GM12878 (cell line): Measurements from ENCODE around the gene STARD3. TPM values are rescaled to one million over a fixed set of nuclear protein-coding genes. Genes with fewer than 3 reads are reported as not detected.

Source experiments
- ATAC-seq: fragments of 200-7000 bp; cut with Tn5 transposase; 3 replicates; pipeline ENCODE4 v1.9.1; 2020; ENCODE audit warnings: mild to moderate bottlenecking, moderate library complexity
- BruUV-seq: library from RNA; stranded (reverse); fragments of 400-500 nt; replicated peaks from 2 replicates; lab custom pipeline; 2021; lab: Mats Ljungman, UMichigan
- CTCF ChIA-PET: fragments of 300-600 bp; sonication (Branson Sonifier 250); formaldehyde crosslinking; extraction: SDS; loops from one replicate; lab custom pipeline; 2021; ENCODE audit warnings: inconsistent platforms; lab: Yijun Ruan, JAX
- POLR2A ChIA-PET: fragments of 350-600 bp; formaldehyde crosslinking; extraction: SDS; loops from one replicate; lab custom pipeline; 2021; ENCODE audit warnings: inconsistent platforms; lab: Charles Lee
- RAD21 ChIA-PET: fragments of 300-600 bp; sonication (Branson Sonifier 250); formaldehyde crosslinking; loops from one replicate; lab custom pipeline; 2023; ENCODE audit warnings: antibody characterized with exemption; ENCODE audit not compliant: unreplicated experiment; lab: Charles Lee
- SMC1A ChIA-PET: fragments of 300-600 bp; sonication (Branson Sonifier 250); formaldehyde crosslinking; loops from one replicate; lab custom pipeline; 2023; ENCODE audit not compliant: unreplicated experiment, uncharacterized antibody; lab: Charles Lee
- DNase-seq: peaks from one replicate; pipeline ENCODE4 v3.0.0-alpha.2; 2011; ENCODE audit warnings: low read depth, low spot score
- FAIRE-seq: peaks from 3 replicates; lab custom pipeline; 2011; peaks lifted over from hg19 to GRCh38; lab: Jason Lieb, UNC
- H2AFZ ChIP-seq: 2 replicates; pipeline ENCODE4 v1.6.0; 2011; ENCODE audit warnings: low read depth, low read length, control low read depth; ENCODE audit not compliant: control insufficient read depth
- H3K27ac ChIP-seq: 2 replicates; pipeline ENCODE4 v1.5.1; 2011; ENCODE audit warnings: control low read depth; ENCODE audit not compliant: control insufficient read depth, insufficient read depth
- H3K27me3 ChIP-seq, 2 experiments: replicated peaks in 1 of 2; 2 replicates each; pipeline versions ENCODE4 v1.6.0 to v1.6.1; 2011; ENCODE audit warnings: low read length in 1 of 2; ENCODE audit not compliant: control insufficient read depth in 2 of 2, insufficient read depth in 2 of 2
- H3K36me3 ChIP-seq, 2 experiments: 2 replicates each; pipeline ENCODE4 v1.5.1; 2011; ENCODE audit warnings: low read length in 1 of 2; ENCODE audit not compliant: control insufficient read depth in 2 of 2, insufficient read depth in 2 of 2
- H3K4me1 ChIP-seq: 2 replicates; pipeline ENCODE4 v1.6.1; 2011; ENCODE audit warnings: mild to moderate bottlenecking, low read length, moderate library complexity, mixed read lengths; ENCODE audit not compliant: control insufficient read depth, insufficient read depth
- H3K4me2 ChIP-seq: 2 replicates; pipeline ENCODE4 v1.6.0; 2011; ENCODE audit warnings: control low read depth; ENCODE audit not compliant: control insufficient read depth, insufficient read depth
- H3K4me3 ChIP-seq: fragments of 200-600 bp; sonication (generic); 2 replicates; pipeline ENCODE4 v1.5.1; 2016
- H3K79me2 ChIP-seq: 2 replicates; pipeline ENCODE4 v1.6.0; 2011; ENCODE audit warnings: low read length; ENCODE audit not compliant: control insufficient read depth, insufficient read depth
- H3K9ac ChIP-seq: 2 replicates; pipeline ENCODE4 v1.8.0; 2011; ENCODE audit warnings: low read length, control low read depth, mixed read lengths; ENCODE audit not compliant: control insufficient read depth, insufficient read depth
- H3K9me3 ChIP-seq: replicated peaks from 3 replicates; pipeline ENCODE4 v1.5.1; 2011; ENCODE audit warnings: mild to moderate bottlenecking, low read length; ENCODE audit not compliant: control insufficient read depth, insufficient read depth
- H4K20me1 ChIP-seq: 2 replicates; pipeline ENCODE4 v1.6.0; 2011; ENCODE audit not compliant: control insufficient read depth, insufficient read depth
- ATF7 ChIP-seq: fragments of 450-650 bp; IDR thresholded peaks from 2 replicates; pipeline ENCODE4 v1.6.1; 2016; ENCODE audit warnings: low read depth, mild to moderate bottlenecking
- BACH1 ChIP-seq: fragments of 450-650 bp; IDR thresholded peaks from 2 replicates; pipeline ENCODE4 v1.6.1; 2017; ENCODE audit warnings: mild to moderate bottlenecking, borderline replicate concordance
- BHLHE40 ChIP-seq, 2 experiments: fragments of 450-650 bp in 1 of 2; IDR thresholded peaks; 2 replicates each; pipeline ENCODE4 v1.6.1; 2011 to 2017; ENCODE audit warnings: low read depth in 2 of 2, borderline replicate concordance in 1 of 2, improper control_type of control experiment in 1 of 2, low read length in 1 of 2, mild to moderate bottlenecking in 1 of 2
- EGR1 ChIP-seq, 2 experiments: IDR thresholded peaks; 1 replicate in 1 of 2; 2 replicates in 1 of 2; pipeline ENCODE4 v1.6.1; 2011 to 2012; ENCODE audit warnings: low read depth in 2 of 2, low read length in 2 of 2, borderline replicate concordance in 1 of 2, mild to moderate bottlenecking in 1 of 2, moderate library complexity in 1 of 2
- IKZF2 ChIP-seq, 2 experiments: fragments of 450-650 bp; IDR thresholded peaks; 2 replicates each; pipeline ENCODE4 v1.6.1; 2017; ENCODE audit warnings: mild to moderate bottlenecking in 2 of 2, moderate library complexity in 2 of 2
- NBN ChIP-seq: fragments of 450-650 bp; IDR thresholded peaks from 2 replicates; pipeline ENCODE4 v1.6.1; 2016
- SMARCA5 ChIP-seq: fragments of 450-650 bp; IDR thresholded peaks from 2 replicates; pipeline ENCODE4 v1.6.1; 2017; ENCODE audit warnings: mild to moderate bottlenecking
- ZNF207 ChIP-seq: fragments of 450-650 bp; IDR thresholded peaks from 2 replicates; pipeline ENCODE4 v1.6.1; 2014; ENCODE audit warnings: antibody characterized with exemption, mild to moderate bottlenecking, borderline replicate concordance
- WGBS: methylation state at CpG from one replicate; pipeline ENCODE4 v1.1.6; 2016; ENCODE audit warnings: low lambda C conversion rate; ENCODE audit not compliant: insufficient replicate concordance, insufficient coverage; ENCODE audit errors: missing lambda C conversion rate; 5-methylcytosine and 5-hydroxymethylcytosine counted together
- in situ Hi-C: fragments of 300-500 bp; cut with MboI; formaldehyde crosslinking; loops from 9 replicates; pipeline ENCODE4 v1.14.3; 2018; ENCODE audit warnings: mixed read lengths
- intact Hi-C: fragments of 100-400 bp; cut with micrococcal nuclease; formaldehyde crosslinking; loops from one replicate; pipeline ENCODE4 v1.14.2; 2022; ENCODE audit not compliant: unreplicated experiment
- polyA plus RNA-seq, 11 experiments: library from polyadenylated mRNA; depleted of rRNA in 4 of 11; unstranded in 6 of 11; stranded (reverse) in 5 of 11; fragments of >200 nt; fragmentation: Nextera tagmentation in 4 of 11; fragmentation: Illumina TruSeq in 1 of 11; extraction: Ambion mirVana in 4 of 11; extraction: Trizol in 1 of 11; gene quantifications; 1 replicate in 1 of 11; 2 replicates in 10 of 11; pipeline versions ENCODE4 v1.2.1 to v1.2.3, GENCODE V29; 2011 to 2016; ENCODE audit warnings: inconsistent platforms in 2 of 11, missing spikeins in 2 of 11, low read depth in 1 of 11
- total RNA-seq, 4 experiments: library from RNA; depleted of rRNA in 3 of 4; stranded (reverse); fragments of >200 nt in 3 of 4; fragmentation: Illumina TruSeq in 1 of 4; extraction: Trizol in 1 of 4; gene quantifications; 2 replicates each; pipeline versions ENCODE4 v1.2.1 to v1.2.3, GENCODE V29; 2013 to 2021
- TF ChIP-seq, protein P1 (sequence below): IDR thresholded peaks from 2 replicates; pipeline ENCODE4 v1.6.1; 2012; ENCODE audit warnings: low read depth, low read length, improper control_type of control experiment
- TF ChIP-seq, protein P2 (sequence below): fragments of 450-650 bp; conservative IDR thresholded peaks from 2 replicates; pipeline ENCODE4 v1.6.1; 2017; ENCODE audit warnings: mild to moderate bottlenecking, moderate library complexity
- TF ChIP-seq, protein P3 (sequence below): IDR thresholded peaks from 2 replicates; pipeline ENCODE4 v1.6.1; 2012; ENCODE audit warnings: low read depth, low read length, improper control_type of control experiment
- TF ChIP-seq, protein P4 (sequence below): fragments of 150-350 bp; IDR thresholded peaks from 2 replicates; pipeline ENCODE4 v1.6.1; 2014; ENCODE audit warnings: mild to moderate bottlenecking, low read depth, low read length

STARD3 gene
- total and polyA plus RNA-seq, 10 of the 15 experiments (the other 5 are each of a cell fraction or from before 2014, with no cell fraction given): 0.08 to 62.7 (median 27.5) TPM

DNA sequence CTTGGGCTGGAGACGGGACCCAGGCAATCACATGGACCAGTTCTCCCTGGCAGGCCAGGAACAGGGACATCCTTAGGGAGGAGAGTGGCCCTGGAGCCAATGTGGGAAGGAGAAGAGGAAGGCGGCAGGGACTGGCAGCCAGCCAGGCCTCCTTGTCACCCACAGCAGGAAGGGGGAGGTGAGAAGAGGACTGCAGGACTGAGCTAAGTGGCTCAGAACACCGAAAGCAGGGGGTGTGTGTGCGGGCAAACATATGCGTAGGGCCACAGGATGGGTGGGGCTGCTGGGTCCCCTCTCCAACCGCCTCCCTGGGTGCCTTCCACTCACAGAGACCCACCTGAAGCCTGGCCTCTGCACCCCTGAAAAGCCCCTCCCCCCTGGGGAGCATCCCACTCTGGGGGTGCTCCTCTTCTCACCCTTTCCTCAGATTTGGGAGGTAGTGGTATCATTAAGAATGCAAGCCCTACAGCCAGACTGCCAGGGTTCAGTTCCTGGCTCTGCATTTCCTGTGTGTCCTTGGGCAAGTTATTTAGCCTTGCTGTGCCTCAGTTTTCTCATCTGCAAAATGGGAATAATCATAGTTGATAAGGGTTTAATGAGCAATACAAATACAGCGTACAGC, 39.4 kb downstream of the STARD3 start:
- peak; percentile 13 for DNase-seq
- in situ Hi-C loops: no loop called here
- TF ChIP-seq BACH1 (0 out of 2 replicates have a peak, but pooled peaks have one; percentile 3), IKZF2 (IDR thresholded peaks at IDR 0.05) (peak; percentile 74 to 82), BHLHE40 (IDR thresholded peaks at IDR 0.05; ENCODE audit: borderline replicate concordance in 1 of 2, low read depth in 2 of 2, low read length in 1 of 2) (peak; percentile 11 to 70; a peak in 1 of 4 replicates), ATF7 (peak; percentile 38), NBN (peak; percentile 55; the same call in 1 of the 2 replicates), ZNF207 (no peak), SMARCA5 (peak; percentile 87), EGR1 (IDR thresholded peaks at IDR 0.05; ENCODE audit: borderline replicate concordance in 1 of 2, low read depth in 2 of 2, low read length in 2 of 2) (peak in 1 of 2 experiments; percentile 29; a peak in 1 of 3 replicates)
- TF ChIP-seq, protein P1, sequence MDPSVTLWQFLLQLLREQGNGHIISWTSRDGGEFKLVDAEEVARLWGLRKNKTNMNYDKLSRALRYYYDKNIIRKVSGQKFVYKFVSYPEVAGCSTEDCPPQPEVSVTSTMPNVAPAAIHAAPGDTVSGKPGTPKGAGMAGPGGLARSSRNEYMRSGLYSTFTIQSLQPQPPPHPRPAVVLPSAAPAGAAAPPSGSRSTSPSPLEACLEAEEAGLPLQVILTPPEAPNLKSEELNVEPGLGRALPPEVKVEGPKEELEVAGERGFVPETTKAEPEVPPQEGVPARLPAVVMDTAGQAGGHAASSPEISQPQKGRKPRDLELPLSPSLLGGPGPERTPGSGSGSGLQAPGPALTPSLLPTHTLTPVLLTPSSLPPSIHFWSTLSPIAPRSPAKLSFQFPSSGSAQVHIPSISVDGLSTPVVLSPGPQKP: no peak
- TF ChIP-seq, protein P2, sequence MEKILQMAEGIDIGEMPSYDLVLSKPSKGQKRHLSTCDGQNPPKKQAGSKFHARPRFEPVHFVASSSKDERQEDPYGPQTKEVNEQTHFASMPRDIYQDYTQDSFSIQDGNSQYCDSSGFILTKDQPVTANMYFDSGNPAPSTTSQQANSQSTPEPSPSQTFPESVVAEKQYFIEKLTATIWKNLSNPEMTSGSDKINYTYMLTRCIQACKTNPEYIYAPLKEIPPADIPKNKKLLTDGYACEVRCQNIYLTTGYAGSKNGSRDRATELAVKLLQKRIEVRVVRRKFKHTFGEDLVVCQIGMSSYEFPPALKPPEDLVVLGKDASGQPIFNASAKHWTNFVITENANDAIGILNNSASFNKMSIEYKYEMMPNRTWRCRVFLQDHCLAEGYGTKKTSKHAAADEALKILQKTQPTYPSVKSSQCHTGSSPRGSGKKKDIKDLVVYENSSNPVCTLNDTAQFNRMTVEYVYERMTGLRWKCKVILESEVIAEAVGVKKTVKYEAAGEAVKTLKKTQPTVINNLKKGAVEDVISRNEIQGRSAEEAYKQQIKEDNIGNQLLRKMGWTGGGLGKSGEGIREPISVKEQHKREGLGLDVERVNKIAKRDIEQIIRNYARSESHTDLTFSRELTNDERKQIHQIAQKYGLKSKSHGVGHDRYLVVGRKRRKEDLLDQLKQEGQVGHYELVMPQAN: 0 out of 2 replicates have a peak, but pooled peaks have one; percentile 14
- TF ChIP-seq, protein P3, sequence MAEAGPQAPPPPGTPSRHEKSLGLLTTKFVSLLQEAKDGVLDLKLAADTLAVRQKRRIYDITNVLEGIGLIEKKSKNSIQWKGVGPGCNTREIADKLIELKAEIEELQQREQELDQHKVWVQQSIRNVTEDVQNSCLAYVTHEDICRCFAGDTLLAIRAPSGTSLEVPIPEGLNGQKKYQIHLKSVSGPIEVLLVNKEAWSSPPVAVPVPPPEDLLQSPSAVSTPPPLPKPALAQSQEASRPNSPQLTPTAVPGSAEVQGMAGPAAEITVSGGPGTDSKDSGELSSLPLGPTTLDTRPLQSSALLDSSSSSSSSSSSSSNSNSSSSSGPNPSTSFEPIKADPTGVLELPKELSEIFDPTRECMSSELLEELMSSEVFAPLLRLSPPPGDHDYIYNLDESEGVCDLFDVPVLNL: no peak
- TF ChIP-seq, protein P4, sequence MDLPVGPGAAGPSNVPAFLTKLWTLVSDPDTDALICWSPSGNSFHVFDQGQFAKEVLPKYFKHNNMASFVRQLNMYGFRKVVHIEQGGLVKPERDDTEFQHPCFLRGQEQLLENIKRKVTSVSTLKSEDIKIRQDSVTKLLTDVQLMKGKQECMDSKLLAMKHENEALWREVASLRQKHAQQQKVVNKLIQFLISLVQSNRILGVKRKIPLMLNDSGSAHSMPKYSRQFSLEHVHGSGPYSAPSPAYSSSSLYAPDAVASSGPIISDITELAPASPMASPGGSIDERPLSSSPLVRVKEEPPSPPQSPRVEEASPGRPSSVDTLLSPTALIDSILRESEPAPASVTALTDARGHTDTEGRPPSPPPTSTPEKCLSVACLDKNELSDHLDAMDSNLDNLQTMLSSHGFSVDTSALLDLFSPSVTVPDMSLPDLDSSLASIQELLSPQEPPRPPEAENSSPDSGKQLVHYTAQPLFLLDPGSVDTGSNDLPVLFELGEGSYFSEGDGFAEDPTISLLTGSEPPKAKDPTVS: no peak

More for the DNA sequence above, 39.4 kb downstream of the STARD3 start:
- H3K36me3 ChIP-seq: no peaks in the 10 kb centered on the region
- H3K9me3 ChIP-seq: no peaks in the 10 kb centered on the region
- ChIA-PET SMC1A (interaction anchor here (0.6 to 2.0 kb wide), 4 partner anchors 12 to 694 kb away, joined by 3 to 11 read pairs (median 3); partner anchors contain the start of gene PGAP3), POLR2A (interaction anchor here (1.6 to 2.6 kb wide), 3 partner anchors 12 to 54 kb away, joined by 3 to 9 read pairs (median 6); partner anchors contain the start of genes MIEN1 and PGAP3), RAD21 (interaction anchor here (0.9 to 3.1 kb wide), 7 partner anchors 11 to 352 kb away, joined by 3 to 10 read pairs (median 6); partner anchors contain the start of genes MIEN1 and PGAP3), CTCF (interaction anchor here (1.8 to 9.1 kb wide), 4 partner anchors 22 to 55 kb away, joined by 7 to 114 read pairs (median 26); partner anchors contain the start of gene MIEN1)
- no peaks in the 10 kb centered on the region for H3K79me2 ChIP-seq
- H3K27me3 ChIP-seq: no peaks in the 10 kb centered on the region
- no peak overlapping the region for H3K9ac ChIP-seq
- H3K4me2 ChIP-seq: 0 out of 2 replicates have a peak overlapping the region, but pooled peaks have one; percentile 4
- H4K20me1 ChIP-seq: no peaks in the 10 kb centered on the region
- WGBS: 26% methylated on average over 7 of the region's 7 CpGs
- H3K4me1 ChIP-seq: peaks cover 44% of the 10 kb centered on the region
- FAIRE-seq: no peak
- H2AFZ ChIP-seq: no peak overlapping the region; the same call in 1 of the 2 replicates
- ATAC-seq: peak; percentile 83
- intact Hi-C loops: no loop called here
- no peak overlapping the region for H3K27ac ChIP-seq
- BruUV-seq: no TSS peak
- no peak overlapping the region for H3K4me3 ChIP-seq
